Measurements from ENCODE around the gene RAB28. TPM values are rescaled to one million over a fixed set of nuclear protein-coding genes. Genes with fewer than 3 reads are reported as not detected.

Gene RAB28
- total RNA-seq, 1 donor from 2014 or later = 67.3 TPM

- Histone ChIP-seq H3K9me3 (ENCODE audit: low read depth) (no peaks in the 10 kb centered on the region), H3K27ac (no peak overlapping the region), H3K4me3 (no peak overlapping the region), H3K4me2 (no peak overlapping the region), H3K79me2 (ENCODE audit: low read depth) (no peaks in the 10 kb centered on the region), H3K4me1 (peaks cover 21% of the 10 kb centered on the region), H3K9ac (no peak overlapping the region), H3K27me3 (peaks cover 100% of the 10 kb centered on the region), H3K36me3 (no peaks in the 10 kb centered on the region), H4K20me1 (ENCODE audit: low read depth) (peaks cover 55% of the 10 kb centered on the region), H2AFZ (replicated peaks) (no peak overlapping the region), H3F3A (ENCODE audit: low read depth) (peaks cover 26% of the 10 kb centered on the region)
- peaks cover 69% of the 10 kb centered on the region for H3K27me3 Mint-ChIP-seq (ENCODE audit: insufficient read depth, low read depth)
- no peak for DNase-seq (ENCODE audit: low spot score)
- no peak overlapping the region for H3K4me3 Mint-ChIP-seq
- no peaks in the 10 kb centered on the region for H3K36me3 Mint-ChIP-seq
- no peak overlapping the region for H3K27ac Mint-ChIP-seq
- peak; percentile 89 for TF ChIP-seq EZH2phosphoT487 (IDR thresholded peaks at IDR 0.05)
- peak; percentile 97 for TF ChIP-seq EZH2 (IDR thresholded peaks at IDR 0.05)
- TF ChIP-seq, protein P1, sequence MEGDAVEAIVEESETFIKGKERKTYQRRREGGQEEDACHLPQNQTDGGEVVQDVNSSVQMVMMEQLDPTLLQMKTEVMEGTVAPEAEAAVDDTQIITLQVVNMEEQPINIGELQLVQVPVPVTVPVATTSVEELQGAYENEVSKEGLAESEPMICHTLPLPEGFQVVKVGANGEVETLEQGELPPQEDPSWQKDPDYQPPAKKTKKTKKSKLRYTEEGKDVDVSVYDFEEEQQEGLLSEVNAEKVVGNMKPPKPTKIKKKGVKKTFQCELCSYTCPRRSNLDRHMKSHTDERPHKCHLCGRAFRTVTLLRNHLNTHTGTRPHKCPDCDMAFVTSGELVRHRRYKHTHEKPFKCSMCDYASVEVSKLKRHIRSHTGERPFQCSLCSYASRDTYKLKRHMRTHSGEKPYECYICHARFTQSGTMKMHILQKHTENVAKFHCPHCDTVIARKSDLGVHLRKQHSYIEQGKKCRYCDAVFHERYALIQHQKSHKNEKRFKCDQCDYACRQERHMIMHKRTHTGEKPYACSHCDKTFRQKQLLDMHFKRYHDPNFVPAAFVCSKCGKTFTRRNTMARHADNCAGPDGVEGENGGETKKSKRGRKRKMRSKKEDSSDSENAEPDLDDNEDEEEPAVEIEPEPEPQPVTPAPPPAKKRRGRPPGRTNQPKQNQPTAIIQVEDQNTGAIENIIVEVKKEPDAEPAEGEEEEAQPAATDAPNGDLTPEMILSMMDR (IDR thresholded peaks at IDR 0.05) = no peak
- H3K4me1 Mint-ChIP-seq = peaks cover 33% of the 10 kb centered on the region
- H3K9me3 Mint-ChIP-seq = peaks cover 8% of the 10 kb centered on the region
Observed at GRCh38 chr4:13529128-13529919, 45.2 kb upstream of the RAB28 start.

DNA sequence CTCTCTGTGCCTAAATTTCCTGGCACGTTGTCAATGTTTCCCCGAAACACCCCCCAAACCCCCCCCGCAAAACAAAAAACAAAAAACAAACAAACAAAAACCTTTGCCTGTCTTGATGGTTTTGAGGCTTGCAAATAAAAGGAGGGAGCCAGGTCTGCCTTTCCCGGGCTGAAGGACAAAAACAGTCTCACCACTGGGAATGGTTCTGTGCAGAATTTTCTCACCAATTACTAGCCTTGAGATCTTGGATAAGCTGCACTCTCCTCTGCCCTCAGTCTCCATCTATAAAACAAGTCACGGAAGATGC, 44.6 kb upstream of the RAB28 start:
- Histone ChIP-seq H2AFZ (replicated peaks) (no peak overlapping the region), H3K4me3 (no peak overlapping the region), H3K4me2 (no peak overlapping the region), H3K9ac (no peak overlapping the region), H3F3A (ENCODE audit: low read depth) (peaks cover 26% of the 10 kb centered on the region), H3K27ac (no peak overlapping the region), H3K27me3 (peaks cover 100% of the 10 kb centered on the region), H3K9me3 (ENCODE audit: low read depth) (no peaks in the 10 kb centered on the region), H3K4me1 (peaks cover 20% of the 10 kb centered on the region), H3K79me2 (ENCODE audit: low read depth) (no peaks in the 10 kb centered on the region), H4K20me1 (ENCODE audit: low read depth) (peaks cover 50% of the 10 kb centered on the region), H3K36me3 (no peaks in the 10 kb centered on the region)
- Mint-ChIP-seq H3K9me3 (peaks cover 10% of the 10 kb centered on the region), H3K4me1 (peaks cover 27% of the 10 kb centered on the region), H3K4me3 (no peak overlapping the region), H3K27ac (no peak overlapping the region), H3K36me3 (peaks cover 2% of the 10 kb centered on the region), H3K27me3 (ENCODE audit: insufficient read depth, low read depth) (peaks cover 70% of the 10 kb centered on the region)
- TF ChIP-seq EZH2phosphoT487 (IDR thresholded peaks at IDR 0.05) = no peak
- no peak for DNase-seq (ENCODE audit: low spot score)

- H3K27me3 Mint-ChIP-seq (ENCODE audit: insufficient read depth, low read depth) = peaks cover 70% of the 10 kb centered on the region
- no peaks in the 10 kb centered on the region for H3K9me3 ChIP-seq (ENCODE audit: low read depth)
- no peak overlapping the region for H3K27ac ChIP-seq
Observed at GRCh38 chr4:13527981-13528820, 44.1 kb upstream of the RAB28 start.

More at GRCh38 chr4:13527981-13528820, 44.1 kb upstream of the RAB28 start:
- H3K4me1 ChIP-seq = peaks cover 20% of the 10 kb centered on the region
- peaks cover 26% of the 10 kb centered on the region for H3K4me1 Mint-ChIP-seq
- H3K9me3 Mint-ChIP-seq = peaks cover 13% of the 10 kb centered on the region
- peaks cover 46% of the 10 kb centered on the region for H4K20me1 ChIP-seq (ENCODE audit: low read depth)
- peaks cover 2% of the 10 kb centered on the region for H3K36me3 Mint-ChIP-seq
- H3K27ac Mint-ChIP-seq = no peak overlapping the region
- DNase-seq (ENCODE audit: low spot score) = no peak
- peaks cover 26% of the 10 kb centered on the region for H3F3A ChIP-seq (ENCODE audit: low read depth)
- H3K27me3 ChIP-seq = peaks cover 100% of the 10 kb centered on the region
- H3K4me2 ChIP-seq = no peak overlapping the region
- no peaks in the 10 kb centered on the region for H3K36me3 ChIP-seq
- TF ChIP-seq, protein P1 (IDR thresholded peaks at IDR 0.05) = no peak
- peak; percentile 34 for TF ChIP-seq EZH2phosphoT487 (IDR thresholded peaks at IDR 0.05)
- H3K79me2 ChIP-seq (ENCODE audit: low read depth) = no peaks in the 10 kb centered on the region
- H3K4me3 Mint-ChIP-seq = no peak overlapping the region
- H3K4me3 ChIP-seq = no peak overlapping the region
- H3K9ac ChIP-seq = no peak overlapping the region
- no peak overlapping the region for H2AFZ ChIP-seq (replicated peaks)
